HCT116 (cell line): Measurements from ENCODE around the gene NDUFS7. TPM values are rescaled to one million over a fixed set of nuclear protein-coding genes. Genes with fewer than 3 reads are reported as not detected.

Experiments used
- ATAC-seq: fragments of 200-7000 bp; cut with Tn5 transposase; 2 replicates; pipeline ENCODE4 v1.9.1; 2020; ENCODE audit warnings: mild to moderate bottlenecking, moderate library complexity
- BruUV-seq: library from RNA; stranded (reverse); fragments of 400-500 nt; replicated peaks from 2 replicates; lab custom pipeline; 2021; lab: Mats Ljungman, UMichigan
- CTCF ChIA-PET: fragments of 300-600 bp; sonication (Branson Sonifier 250); formaldehyde crosslinking; loops from one replicate; lab custom pipeline; 2021; ENCODE audit warnings: antibody characterized with exemption; lab: Charles Lee
- POLR2A ChIA-PET: fragments of 300-600, 350-600 bp; sonication (Branson Sonifier 250); formaldehyde crosslinking; loops from one replicate; lab custom pipeline; 2021; ENCODE audit warnings: antibody characterized with exemption; lab: Charles Lee
- RAD21 ChIA-PET, 2 experiments: fragments of 300-600 bp; sonication (Branson Sonifier 250); formaldehyde crosslinking; loops; one replicate each; lab custom pipeline; 2023; ENCODE audit warnings: low total read pairs in 2 of 2; ENCODE audit not compliant: uncharacterized antibody in 2 of 2, unreplicated experiment in 2 of 2, low non-redundant PET in 1 of 2; lab: Charles Lee
- DNase-seq: peaks from one replicate; pipeline ENCODE4 v3.0.0-alpha.2; 2010; ENCODE audit warnings: low read depth, low spot score
- H2AFZ ChIP-seq: fragments of 200-600 bp; shearing (Covaris generic), sonication (generic); 2 replicates; pipeline ENCODE4 v1.6.1; 2017; ENCODE audit warnings: low read depth, mixed run types, mixed read lengths, antibody characterized with exemption, low read length; ENCODE audit not compliant: poor library complexity, severe bottlenecking
- H3K27ac ChIP-seq: 2 replicates; pipeline ENCODE4 v1.5.1; 2012; ENCODE audit warnings: low read depth, low read length
- H3K27me3 ChIP-seq: fragments of 200-600 bp; sonication (generic); 2 replicates; pipeline ENCODE4 v1.6.1; 2016; ENCODE audit warnings: mixed run types, low read length, mixed read lengths; ENCODE audit not compliant: insufficient read depth
- H3K36me3 ChIP-seq, 2 experiments: fragments of 200-500 bp in 1 of 2; fragments of 200-600 bp in 1 of 2; sonication (Bioruptor generic) in 1 of 2; sonication (generic) in 1 of 2; 2 replicates each; pipeline versions ENCODE4 v1.5.1 to v1.6.1; 2014 to 2016; ENCODE audit warnings: low read length in 2 of 2, inconsistent platforms in 1 of 2, mixed read lengths in 1 of 2, mixed run types in 1 of 2; ENCODE audit not compliant: insufficient read depth in 2 of 2, control insufficient read depth in 1 of 2
- H3K4me1 ChIP-seq, 2 experiments: fragments of 200-600 bp in 1 of 2; sonication (generic) in 1 of 2; 2 replicates each; pipeline versions ENCODE4 v1.5.1 to v1.6.1; 2012 to 2017; ENCODE audit warnings: low read length in 2 of 2, inconsistent platforms in 1 of 2, mild to moderate bottlenecking in 1 of 2, mixed read lengths in 1 of 2, mixed run types in 1 of 2, moderate library complexity in 1 of 2; ENCODE audit not compliant: insufficient read depth in 2 of 2, control insufficient read depth in 1 of 2
- H3K4me2 ChIP-seq: fragments of 200-600 bp; sonication (generic); 2 replicates; pipeline ENCODE4 v1.6.1; 2017; ENCODE audit warnings: mixed run types, low read length, mixed read lengths
- H3K4me3 ChIP-seq, 2 experiments: fragments of 200-600 bp in 1 of 2; sonication (generic) in 1 of 2; replicated peaks in 1 of 2; 2 replicates each; pipeline ENCODE4 v1.5.1; 2011 to 2016; ENCODE audit warnings: low read length in 2 of 2, control low read depth in 1 of 2, low read depth in 1 of 2, mild to moderate bottlenecking in 1 of 2, mixed read lengths in 1 of 2, mixed run types in 1 of 2
- H3K79me2 ChIP-seq: fragments of 200-600 bp; sonication (generic); 2 replicates; pipeline ENCODE4 v1.6.1; 2017; ENCODE audit warnings: mild to moderate bottlenecking, mixed run types, low read length, moderate library complexity, mixed read lengths; ENCODE audit not compliant: insufficient read depth
- H3K9ac ChIP-seq: fragments of 200-600 bp; sonication (generic); 2 replicates; pipeline ENCODE4 v1.6.1; 2016; ENCODE audit warnings: low read length, mixed read lengths
- H3K9me2 ChIP-seq: fragments of 200-600 bp; sonication (generic), shearing (Covaris generic); 2 replicates; pipeline ENCODE4 v1.6.1; 2017; ENCODE audit warnings: mixed run types, mild to moderate bottlenecking, moderate library complexity; ENCODE audit not compliant: insufficient read depth
- H3K9me3 ChIP-seq, 2 experiments: fragments of 200-500 bp in 1 of 2; fragments of 200-600 bp in 1 of 2; sonication (Bioruptor generic) in 1 of 2; sonication (generic) in 1 of 2; 2 replicates each; pipeline ENCODE4 v1.6.1; 2014 to 2017; ENCODE audit warnings: low read length in 2 of 2, mixed read lengths in 2 of 2, inconsistent platforms in 1 of 2, low read depth in 1 of 2, mild to moderate bottlenecking in 1 of 2, mixed run types in 1 of 2, moderate library complexity in 1 of 2; ENCODE audit not compliant: control insufficient read depth in 1 of 2, insufficient read depth in 1 of 2
- H4K20me1 ChIP-seq: fragments of 200-600 bp; sonication (generic), shearing (Covaris generic); 2 replicates; pipeline ENCODE4 v1.6.1; 2017; ENCODE audit warnings: mixed run types, mild to moderate bottlenecking, moderate library complexity; ENCODE audit not compliant: insufficient read depth
- CBX3 ChIP-seq: IDR thresholded peaks from 2 replicates; pipeline ENCODE4 v1.6.1; 2012; ENCODE audit warnings: low read depth
- CEBPB ChIP-seq: IDR thresholded peaks from 2 replicates; pipeline ENCODE4 v1.6.1; 2012; ENCODE audit warnings: low read depth
- EZH2phosphoT487 ChIP-seq: fragments of 200-600 bp; IDR thresholded peaks from 2 replicates; pipeline ENCODE4 v1.6.1; 2018; ENCODE audit warnings: antibody characterized with exemption, borderline replicate concordance
- FOSL1 ChIP-seq: IDR thresholded peaks from 2 replicates; pipeline ENCODE4 v1.6.1; 2012; ENCODE audit warnings: low read depth
- JUND ChIP-seq: IDR thresholded peaks from 2 replicates; pipeline ENCODE4 v1.6.1; 2012
- POLR2A ChIP-seq: IDR thresholded peaks from 2 replicates; pipeline ENCODE4 v1.7.0; 2011; ENCODE audit warnings: borderline replicate concordance; ENCODE audit not compliant: insufficient read depth, insufficient read length; ENCODE audit errors: extremely low read depth
- POLR2AphosphoS5 ChIP-seq: IDR thresholded peaks from 2 replicates; pipeline ENCODE4 v1.6.1; 2011; ENCODE audit warnings: mild to moderate bottlenecking, low read depth, low read length, moderate library complexity
- SIN3A ChIP-seq: IDR thresholded peaks from 2 replicates; pipeline ENCODE4 v1.6.1; 2012; ENCODE audit warnings: low read depth
- SRF ChIP-seq: IDR thresholded peaks from 2 replicates; pipeline ENCODE4 v1.6.1; 2012; ENCODE audit warnings: low read depth
- TCF7L2 ChIP-seq: IDR thresholded peaks from 2 replicates; pipeline ENCODE4 v1.7.0; 2011; ENCODE audit warnings: borderline replicate concordance, inconsistent platforms; ENCODE audit not compliant: insufficient read depth, insufficient read length; ENCODE audit errors: extremely low read depth
- YY1 ChIP-seq: IDR thresholded peaks from 2 replicates; pipeline ENCODE4 v1.6.1; 2011; ENCODE audit warnings: low read length, low read depth, moderate library complexity, mild to moderate bottlenecking; ENCODE audit not compliant: insufficient replicate concordance; ENCODE audit errors: extremely low read depth
- intact Hi-C: fragments of 100-400 bp; cut with micrococcal nuclease; formaldehyde crosslinking; loops from 2 replicates; pipeline ENCODE4 v1.10.0; 2022
- total RNA-seq: library from RNA; stranded (reverse); gene quantifications from one replicate; pipeline ENCODE4 v1.2.1, GENCODE V29; 2021; ENCODE audit not compliant: unreplicated experiment
- TF ChIP-seq, protein P1 (sequence below): IDR thresholded peaks from 2 replicates; pipeline ENCODE4 v1.6.1; 2012
- TF ChIP-seq, protein P2 (sequence below): IDR thresholded peaks from 2 replicates; pipeline ENCODE4 v1.6.1; 2011; ENCODE audit warnings: mild to moderate bottlenecking, low read length, moderate library complexity; ENCODE audit not compliant: insufficient replicate concordance; ENCODE audit errors: extremely low read depth
- TF ChIP-seq, protein P3 (sequence below): IDR thresholded peaks from 2 replicates; pipeline ENCODE4 v1.6.1; 2012; ENCODE audit warnings: low read depth
- TF ChIP-seq, protein P4 (sequence below), 3 experiments: fragments of 200-600 bp in 1 of 3; sonication (generic) in 1 of 3; IDR thresholded peaks in 2 of 3; conservative IDR thresholded peaks in 1 of 3; 2 replicates each; pipeline ENCODE4 v1.5.1; 2012 to 2017; ENCODE audit warnings: low read depth in 2 of 3, low read length in 2 of 3, antibody characterized with exemption in 1 of 3, borderline replicate concordance in 1 of 3, control low read depth in 1 of 3, mild to moderate bottlenecking in 1 of 3, mixed read lengths in 1 of 3, mixed run types in 1 of 3, moderate library complexity in 1 of 3; ENCODE audit not compliant: insufficient read depth in 1 of 3

Gene NDUFS7
- total RNA-seq, 1 experiment from 2014 or later: 114 TPM

DNA sequence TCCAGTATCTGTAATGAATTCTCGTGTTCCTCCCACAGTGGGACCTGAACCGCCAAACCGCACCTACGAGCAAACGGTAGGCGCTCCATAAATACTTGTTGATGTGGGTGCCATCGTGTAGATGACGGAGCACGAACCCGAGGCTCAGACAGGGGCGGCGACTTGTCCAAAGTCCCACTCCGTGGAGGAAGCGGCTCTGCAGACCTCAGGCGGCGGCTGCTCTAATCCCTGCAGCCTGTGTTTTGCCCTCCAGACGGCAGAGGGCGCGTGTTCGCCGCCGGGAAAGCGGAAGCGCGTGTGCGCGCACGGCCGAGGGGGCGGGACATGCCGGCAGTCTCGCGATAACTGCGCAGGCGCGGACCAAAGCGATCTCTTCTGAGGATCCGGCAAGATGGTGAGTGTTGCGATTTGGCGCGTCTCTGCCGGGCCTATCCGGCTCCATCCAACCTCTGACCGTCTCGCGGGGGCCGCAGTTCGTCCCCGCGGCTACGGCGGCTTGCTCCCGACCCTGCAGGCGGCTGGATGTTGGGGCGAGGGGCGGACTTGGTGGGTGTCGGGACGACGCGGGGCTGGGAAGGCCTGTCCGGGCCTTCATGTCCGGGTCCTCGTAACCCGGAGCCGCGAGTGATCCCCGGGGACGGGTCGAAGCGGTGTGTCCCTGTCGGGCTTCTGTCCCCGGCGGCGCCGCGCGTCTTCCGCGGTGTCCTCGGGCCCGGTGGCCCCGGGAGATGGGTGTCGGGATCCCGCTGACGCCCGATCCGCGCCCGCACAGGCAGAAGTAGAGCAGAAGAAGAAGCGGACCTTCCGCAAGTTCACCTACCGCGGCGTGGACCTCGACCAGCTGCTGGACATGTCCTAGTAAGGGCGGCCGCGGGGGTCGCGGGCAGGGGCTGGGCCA, 54.6 kb downstream of the NDUFS7 start, which contains the start of gene RPS15 (continued):
- TF ChIP-seq, protein P1, sequence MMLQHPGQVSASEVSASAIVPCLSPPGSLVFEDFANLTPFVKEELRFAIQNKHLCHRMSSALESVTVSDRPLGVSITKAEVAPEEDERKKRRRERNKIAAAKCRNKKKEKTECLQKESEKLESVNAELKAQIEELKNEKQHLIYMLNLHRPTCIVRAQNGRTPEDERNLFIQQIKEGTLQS: no peak
- TF ChIP-seq FOSL1: no peak; the same call in 1 of the 2 replicates
- TF ChIP-seq POLR2A: peak; percentile 93
- peak; percentile 84 for TF ChIP-seq TCF7L2

DNA sequence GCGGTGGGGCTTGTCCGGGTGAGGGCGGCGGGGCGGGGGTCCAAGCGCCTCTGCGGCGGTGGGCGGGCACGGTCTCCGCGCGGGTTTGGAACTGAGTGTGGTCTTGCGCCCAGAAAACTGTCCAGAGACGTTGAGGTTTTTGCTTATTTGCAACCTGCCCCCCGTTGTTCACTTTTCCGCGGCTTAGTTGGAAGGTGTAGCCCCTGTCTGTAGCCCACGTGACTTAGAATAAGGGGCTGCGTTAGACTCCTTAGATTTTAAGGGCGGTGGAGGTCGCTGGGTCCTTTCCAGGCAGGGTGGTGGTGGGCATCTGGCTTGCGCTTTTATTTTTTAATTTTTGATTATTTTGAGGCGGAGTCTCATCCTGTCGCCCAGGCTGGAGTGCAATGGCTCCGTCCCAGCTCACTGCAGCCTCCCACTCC, 55.2 kb downstream of the NDUFS7 start:
- Histone ChIP-seq H3K9me2 (no peaks in the 10 kb centered on the region), H3K4me1 (peaks cover 47 to 66% of the 10 kb centered on the region in 2 experiments), H3K4me2 (peak overlapping the region; percentile 93), H3K9ac (peak overlapping the region; percentile 98), H4K20me1 (peaks cover 21% of the 10 kb centered on the region; the same call in 1 of the 2 replicates), H3K79me2 (peaks cover 45% of the 10 kb centered on the region), H3K27ac (peak overlapping the region; percentile 82), H3K9me3 (no peaks in the 10 kb centered on the region), H3K4me3 (peak overlapping the region; percentile 76 to 96), H3K27me3 (no peaks in the 10 kb centered on the region), H3K36me3 (peaks cover 18 to 42% of the 10 kb centered on the region in 2 experiments), H2AFZ (no peak overlapping the region)
- intact Hi-C loops: no loop called here
- no peak for ATAC-seq
- DNase-seq: no peak
- RAD21 ChIA-PET: no interaction called here
- CTCF ChIA-PET: no interaction called here
- BruUV-seq: no TSS peak
- POLR2A ChIA-PET: no interaction called here
- TF ChIP-seq YY1 (no peak), POLR2AphosphoS5 (no peak), EZH2phosphoT487 (no peak), SIN3A (no peak), JUND (no peak), CBX3 (no peak), CEBPB (no peak), SRF (no peak), FOSL1 (no peak)
- TF ChIP-seq, protein P2, sequence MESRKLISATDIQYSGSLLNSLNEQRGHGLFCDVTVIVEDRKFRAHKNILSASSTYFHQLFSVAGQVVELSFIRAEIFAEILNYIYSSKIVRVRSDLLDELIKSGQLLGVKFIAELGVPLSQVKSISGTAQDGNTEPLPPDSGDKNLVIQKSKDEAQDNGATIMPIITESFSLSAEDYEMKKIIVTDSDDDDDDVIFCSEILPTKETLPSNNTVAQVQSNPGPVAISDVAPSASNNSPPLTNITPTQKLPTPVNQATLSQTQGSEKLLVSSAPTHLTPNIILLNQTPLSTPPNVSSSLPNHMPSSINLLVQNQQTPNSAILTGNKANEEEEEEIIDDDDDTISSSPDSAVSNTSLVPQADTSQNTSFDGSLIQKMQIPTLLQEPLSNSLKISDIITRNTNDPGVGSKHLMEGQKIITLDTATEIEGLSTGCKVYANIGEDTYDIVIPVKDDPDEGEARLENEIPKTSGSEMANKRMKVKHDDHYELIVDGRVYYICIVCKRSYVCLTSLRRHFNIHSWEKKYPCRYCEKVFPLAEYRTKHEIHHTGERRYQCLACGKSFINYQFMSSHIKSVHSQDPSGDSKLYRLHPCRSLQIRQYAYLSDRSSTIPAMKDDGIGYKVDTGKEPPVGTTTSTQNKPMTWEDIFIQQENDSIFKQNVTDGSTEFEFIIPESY: no peak
- TF ChIP-seq, protein P1: no peak
- TF ChIP-seq, protein P3, sequence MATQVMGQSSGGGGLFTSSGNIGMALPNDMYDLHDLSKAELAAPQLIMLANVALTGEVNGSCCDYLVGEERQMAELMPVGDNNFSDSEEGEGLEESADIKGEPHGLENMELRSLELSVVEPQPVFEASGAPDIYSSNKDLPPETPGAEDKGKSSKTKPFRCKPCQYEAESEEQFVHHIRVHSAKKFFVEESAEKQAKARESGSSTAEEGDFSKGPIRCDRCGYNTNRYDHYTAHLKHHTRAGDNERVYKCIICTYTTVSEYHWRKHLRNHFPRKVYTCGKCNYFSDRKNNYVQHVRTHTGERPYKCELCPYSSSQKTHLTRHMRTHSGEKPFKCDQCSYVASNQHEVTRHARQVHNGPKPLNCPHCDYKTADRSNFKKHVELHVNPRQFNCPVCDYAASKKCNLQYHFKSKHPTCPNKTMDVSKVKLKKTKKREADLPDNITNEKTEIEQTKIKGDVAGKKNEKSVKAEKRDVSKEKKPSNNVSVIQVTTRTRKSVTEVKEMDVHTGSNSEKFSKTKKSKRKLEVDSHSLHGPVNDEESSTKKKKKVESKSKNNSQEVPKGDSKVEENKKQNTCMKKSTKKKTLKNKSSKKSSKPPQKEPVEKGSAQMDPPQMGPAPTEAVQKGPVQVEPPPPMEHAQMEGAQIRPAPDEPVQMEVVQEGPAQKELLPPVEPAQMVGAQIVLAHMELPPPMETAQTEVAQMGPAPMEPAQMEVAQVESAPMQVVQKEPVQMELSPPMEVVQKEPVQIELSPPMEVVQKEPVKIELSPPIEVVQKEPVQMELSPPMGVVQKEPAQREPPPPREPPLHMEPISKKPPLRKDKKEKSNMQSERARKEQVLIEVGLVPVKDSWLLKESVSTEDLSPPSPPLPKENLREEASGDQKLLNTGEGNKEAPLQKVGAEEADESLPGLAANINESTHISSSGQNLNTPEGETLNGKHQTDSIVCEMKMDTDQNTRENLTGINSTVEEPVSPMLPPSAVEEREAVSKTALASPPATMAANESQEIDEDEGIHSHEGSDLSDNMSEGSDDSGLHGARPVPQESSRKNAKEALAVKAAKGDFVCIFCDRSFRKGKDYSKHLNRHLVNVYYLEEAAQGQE: no peak
- TF ChIP-seq, protein P4, sequence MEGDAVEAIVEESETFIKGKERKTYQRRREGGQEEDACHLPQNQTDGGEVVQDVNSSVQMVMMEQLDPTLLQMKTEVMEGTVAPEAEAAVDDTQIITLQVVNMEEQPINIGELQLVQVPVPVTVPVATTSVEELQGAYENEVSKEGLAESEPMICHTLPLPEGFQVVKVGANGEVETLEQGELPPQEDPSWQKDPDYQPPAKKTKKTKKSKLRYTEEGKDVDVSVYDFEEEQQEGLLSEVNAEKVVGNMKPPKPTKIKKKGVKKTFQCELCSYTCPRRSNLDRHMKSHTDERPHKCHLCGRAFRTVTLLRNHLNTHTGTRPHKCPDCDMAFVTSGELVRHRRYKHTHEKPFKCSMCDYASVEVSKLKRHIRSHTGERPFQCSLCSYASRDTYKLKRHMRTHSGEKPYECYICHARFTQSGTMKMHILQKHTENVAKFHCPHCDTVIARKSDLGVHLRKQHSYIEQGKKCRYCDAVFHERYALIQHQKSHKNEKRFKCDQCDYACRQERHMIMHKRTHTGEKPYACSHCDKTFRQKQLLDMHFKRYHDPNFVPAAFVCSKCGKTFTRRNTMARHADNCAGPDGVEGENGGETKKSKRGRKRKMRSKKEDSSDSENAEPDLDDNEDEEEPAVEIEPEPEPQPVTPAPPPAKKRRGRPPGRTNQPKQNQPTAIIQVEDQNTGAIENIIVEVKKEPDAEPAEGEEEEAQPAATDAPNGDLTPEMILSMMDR (IDR thresholded peaks at IDR 0.05 in 2 of 3, conservative IDR thresholded peaks at IDR 0.05 in 1 of 3; ENCODE audit: borderline replicate concordance in 1 of 3, insufficient read depth in 1 of 3, low read depth in 2 of 3, low read length in 2 of 3): no peak
